ENCODE measurements around the gene TYMS.

- TF ChIP-seq FOXM1 (IDR thresholded peaks at IDR 0.05; ENCODE audit: borderline replicate concordance) = no peak
- TF ChIP-seq SP1 (IDR thresholded peaks at IDR 0.05) = no peak
- TF ChIP-seq FOXK2 (IDR thresholded peaks at IDR 0.05) = no peak
- no peak for TF ChIP-seq ELF4 (IDR thresholded peaks at IDR 0.05)
- no peak for TF ChIP-seq BHLHE40 (IDR thresholded peaks at IDR 0.05; ENCODE audit: borderline replicate concordance)
- TF ChIP-seq ZNF384 (IDR thresholded peaks at IDR 0.05) = no peak
- no peak for TF ChIP-seq HDGF (IDR thresholded peaks at IDR 0.05; ENCODE audit: borderline replicate concordance)
- TF ChIP-seq CTBP1 (IDR thresholded peaks at IDR 0.05; ENCODE audit: borderline replicate concordance) = no peak
- TF ChIP-seq NFRKB (IDR thresholded peaks at IDR 0.05) = no peak
- no peak for TF ChIP-seq ARNT (IDR thresholded peaks at IDR 0.05)
- TF ChIP-seq SUZ12 (IDR thresholded peaks at IDR 0.05) = no peak
- TF ChIP-seq PKNOX1 (IDR thresholded peaks at IDR 0.05) = no peak
- no peak for TF ChIP-seq FOXA1 (IDR thresholded peaks at IDR 0.05)
- TF ChIP-seq LEF1 (IDR thresholded peaks at IDR 0.05; ENCODE audit: borderline replicate concordance) = no peak
These were observed 20.5 kb downstream of the TYMS start for GRCh38 chr18:677951-678381.

Measured in HEK293T (cell line).